NCI-H2171 (cell line): ENCODE results near the gene FAM114A2.

Source experiments
- DNase-seq: peaks from one replicate; lab custom pipeline; 2025; lab: John Stamatoyannopoulos, UW

The FAM114A2 gene

DNA sequence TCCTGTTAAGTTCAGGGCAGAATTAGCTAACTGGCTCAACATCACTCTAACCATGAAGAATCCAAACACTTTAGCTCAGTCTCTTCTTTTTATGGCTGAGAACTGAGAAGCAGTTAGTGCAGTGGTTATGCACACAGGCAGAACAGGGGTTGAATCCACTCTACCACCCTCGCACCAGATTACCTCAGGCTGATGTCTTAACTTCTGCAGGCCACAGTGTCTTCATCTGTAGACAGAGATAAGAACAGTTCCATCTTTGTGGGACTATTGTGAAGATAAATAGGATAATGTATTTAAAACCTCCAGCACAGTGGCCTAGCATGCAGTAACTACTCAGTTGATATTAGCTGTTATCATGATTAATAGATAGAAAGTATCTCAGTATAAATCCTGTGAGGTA lies 54.8 kb downstream of the FAM114A2 start:
- DNase-seq, result no peak

DNA sequence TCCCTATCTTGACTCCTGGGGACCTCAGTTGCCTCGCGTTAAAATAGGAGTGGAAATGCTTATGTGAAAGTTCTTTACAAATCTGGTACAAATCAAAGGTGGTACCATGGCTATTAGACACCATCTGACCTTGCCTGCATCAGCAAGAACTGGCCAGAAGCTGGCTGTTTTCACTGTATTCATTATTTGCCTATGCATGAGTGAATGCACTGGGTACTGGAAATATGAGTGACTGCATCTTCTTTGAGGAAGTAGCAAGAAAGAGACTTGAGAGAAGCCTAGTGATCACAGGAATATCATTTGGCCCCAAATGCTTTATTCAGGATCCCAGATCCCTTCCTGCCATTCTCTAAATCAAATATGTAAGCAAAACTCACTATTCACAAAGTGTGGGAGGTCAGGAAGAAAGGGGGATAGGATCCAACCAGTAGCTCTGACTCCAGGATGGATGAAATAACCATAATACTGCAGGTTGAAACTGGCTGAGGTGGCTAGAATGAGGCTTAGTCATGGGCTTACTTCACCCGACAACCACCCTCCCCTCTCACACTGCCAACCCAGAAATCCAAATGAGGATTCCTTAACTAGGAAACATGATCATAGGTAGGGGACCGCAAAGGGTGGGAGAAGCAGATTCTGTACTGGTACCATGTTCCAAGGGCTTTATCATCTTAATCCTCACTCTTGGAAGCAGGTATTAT lies 56.7 kb downstream of the FAM114A2 start:
- DNase-seq, result no peak

DNA sequence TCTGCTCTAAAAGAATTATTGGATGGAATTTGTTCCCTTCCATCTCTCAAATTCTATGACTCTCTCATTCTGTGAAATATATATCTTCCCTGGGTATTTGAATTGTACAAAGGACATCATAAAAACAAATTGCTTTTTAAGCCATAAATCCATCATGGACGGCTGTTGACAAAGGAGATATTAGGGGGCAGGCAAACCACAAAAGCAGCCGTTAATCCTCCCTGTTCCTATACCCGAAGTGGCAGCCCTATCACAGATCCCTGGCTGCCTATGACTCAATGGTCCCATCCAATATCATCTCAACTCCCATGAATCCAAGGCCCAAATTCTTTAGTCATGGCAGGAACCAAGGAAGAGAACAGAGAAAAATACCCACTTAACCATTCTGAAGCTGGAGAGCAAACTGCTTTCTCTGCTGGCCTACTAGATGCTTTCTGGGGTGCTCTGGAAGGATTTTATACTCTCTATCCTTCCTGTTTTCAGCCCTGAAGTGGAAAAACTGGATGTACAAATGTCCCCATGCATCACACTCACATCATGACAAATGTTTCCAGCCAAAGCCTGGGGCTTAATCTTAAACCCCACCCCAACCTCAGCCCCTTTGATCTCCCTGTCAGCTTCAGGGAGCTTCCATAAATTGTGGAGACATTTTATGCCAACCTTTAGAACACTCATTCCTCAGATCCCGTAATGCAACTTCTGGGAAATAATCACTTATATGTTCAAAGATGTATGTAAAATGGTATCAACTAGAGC lies 59.5 kb downstream of the FAM114A2 start:
- no peak for DNase-seq

DNA sequence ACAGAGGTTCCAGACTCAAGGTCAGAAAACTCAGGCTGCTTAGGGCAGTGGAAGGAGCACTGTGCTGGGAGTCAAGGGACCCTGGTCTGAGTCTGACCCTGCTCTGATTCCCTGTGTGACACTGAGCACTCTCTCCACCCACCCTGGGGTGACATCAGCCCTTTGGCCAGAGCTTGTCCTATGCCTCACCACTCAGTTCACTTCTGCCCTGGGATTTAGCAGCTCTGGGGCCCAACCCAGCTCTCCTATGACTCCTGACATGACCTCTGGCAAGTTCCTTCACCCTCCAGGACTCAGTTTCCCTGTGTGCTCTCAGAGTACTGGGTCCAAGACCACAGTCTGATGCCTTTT lies 63.9 kb downstream of the FAM114A2 start:
- DNase-seq, result no peak

DNA sequence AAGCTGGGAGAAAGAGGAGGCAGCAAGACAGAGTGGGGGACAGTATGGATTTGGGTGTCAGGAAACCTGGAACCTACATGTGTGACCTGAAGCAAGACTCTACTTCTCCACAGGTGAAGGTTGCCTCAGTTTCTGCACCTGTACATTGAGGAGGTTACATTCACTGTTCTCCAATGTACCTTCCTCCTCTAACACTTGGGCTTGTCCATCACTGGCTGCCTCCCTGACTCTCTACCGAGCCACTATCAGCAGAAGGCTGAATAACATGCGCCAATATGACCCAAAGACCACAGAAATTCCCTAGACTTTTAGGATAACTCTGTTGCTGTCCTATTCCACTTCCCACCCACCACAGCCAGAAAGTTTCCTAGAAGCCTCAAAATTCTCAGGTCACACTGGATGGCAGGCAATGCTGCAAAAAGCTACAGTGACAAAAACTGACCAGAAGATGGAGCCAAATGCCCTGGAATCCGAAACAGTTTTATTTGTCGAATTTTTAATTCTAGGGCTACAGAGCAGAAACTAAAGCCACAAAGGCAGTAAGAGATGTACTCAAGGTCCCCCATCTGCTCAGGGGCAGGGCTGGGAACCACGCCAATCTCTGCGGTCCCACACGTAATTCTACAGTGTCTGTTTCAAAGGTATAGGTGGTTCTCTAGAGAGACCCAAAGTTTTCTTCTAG lies 64.4 kb downstream of the FAM114A2 start:
- peak; percentile 12 for DNase-seq

DNA sequence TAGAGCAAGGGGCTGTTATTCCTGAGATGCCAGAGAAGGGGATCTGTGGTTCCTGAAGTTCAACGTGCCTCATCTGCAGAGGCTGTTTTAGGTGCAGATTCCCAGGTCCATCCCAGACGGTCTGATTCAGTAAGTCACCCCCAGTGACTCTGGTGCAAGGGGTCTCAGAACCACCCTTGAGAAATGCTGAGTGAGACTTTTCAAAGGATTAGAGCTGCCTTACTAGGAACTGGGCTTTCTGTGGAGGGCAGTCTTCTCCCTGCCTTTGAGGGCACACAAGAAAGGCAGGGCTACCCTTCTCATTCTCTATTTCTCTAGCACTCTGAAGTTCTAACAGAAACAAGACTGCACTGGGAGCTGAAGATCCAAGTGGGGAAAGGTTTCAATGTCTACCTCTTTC lies 66.5 kb downstream of the FAM114A2 start:
- no peak for DNase-seq

DNA sequence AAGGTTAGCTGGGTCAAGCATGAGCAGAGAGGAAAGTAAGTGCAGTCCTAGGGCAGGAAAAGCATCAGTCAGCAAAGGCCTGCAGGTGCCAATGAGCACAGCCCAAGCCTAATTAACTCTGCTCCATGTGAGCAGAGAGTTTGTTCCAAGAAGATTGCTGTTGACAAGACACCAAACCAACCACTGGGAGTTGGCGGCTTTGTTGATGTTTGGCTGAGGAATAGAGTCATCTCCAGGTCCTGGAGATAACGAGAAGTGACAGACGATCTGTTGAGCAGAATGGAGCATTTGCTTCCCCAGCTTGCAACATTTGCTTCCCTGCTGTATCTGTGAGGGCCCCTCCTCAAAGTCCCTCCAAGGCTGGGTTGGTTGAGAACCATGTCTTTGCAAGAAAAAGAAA lies 68.2 kb downstream of the FAM114A2 start:
- no peak for DNase-seq

DNA sequence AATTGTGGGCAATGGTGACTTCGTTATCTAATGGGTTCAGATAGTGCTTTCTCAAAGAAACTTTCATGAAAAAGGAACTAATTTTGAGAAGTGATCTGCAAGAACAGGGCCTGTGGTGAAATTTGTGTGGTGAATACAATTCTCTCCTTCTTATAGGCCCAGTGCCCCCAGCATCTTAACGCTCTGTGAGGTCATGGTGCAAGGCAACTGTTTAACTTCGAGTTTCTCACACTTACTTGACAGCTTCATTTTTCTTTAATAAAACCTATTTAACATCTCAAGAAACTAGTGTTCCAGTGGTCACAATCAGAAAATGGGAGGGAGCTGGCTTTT lies 69.2 kb downstream of the FAM114A2 start:
- no peak for DNase-seq

DNA sequence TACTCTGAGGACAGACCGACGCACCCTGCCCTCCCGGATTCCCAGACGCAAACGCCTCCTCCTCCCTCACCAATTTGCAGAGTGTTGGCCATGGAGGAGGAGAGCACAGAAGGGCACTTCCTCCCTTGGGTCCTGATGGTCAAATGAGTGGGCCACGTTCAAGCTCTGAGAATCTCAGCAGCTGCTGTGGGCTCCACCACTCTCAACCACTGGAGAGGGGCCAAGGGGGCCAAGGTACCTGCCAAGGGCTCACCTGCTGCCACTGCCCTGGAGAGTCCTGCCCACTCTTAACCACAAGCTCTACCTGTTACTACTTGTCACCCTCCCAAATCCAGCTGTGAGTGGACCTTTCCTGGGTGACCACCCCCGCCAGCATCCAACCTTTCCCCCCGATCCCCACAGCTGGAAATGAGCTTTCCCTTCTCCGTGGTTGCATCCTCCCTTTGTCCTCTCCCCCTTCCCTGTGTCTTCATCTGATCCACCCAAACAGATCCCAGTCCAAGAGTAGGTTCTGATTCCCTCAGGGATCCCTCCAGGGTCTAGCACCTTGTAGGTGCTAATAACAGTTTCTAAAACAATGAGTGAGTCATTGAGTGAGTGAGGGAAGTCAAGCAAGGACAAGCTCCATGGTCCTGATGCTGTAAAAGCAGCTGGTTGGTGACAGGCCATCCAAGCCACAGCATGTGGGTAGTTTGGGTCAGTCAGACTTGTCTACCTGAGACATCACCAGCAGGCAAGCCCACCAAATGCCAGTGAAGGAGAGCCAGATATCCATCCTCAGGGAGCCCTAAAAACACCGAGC lies 69.7 kb downstream of the FAM114A2 start:
- DNase-seq, result no peak

DNA sequence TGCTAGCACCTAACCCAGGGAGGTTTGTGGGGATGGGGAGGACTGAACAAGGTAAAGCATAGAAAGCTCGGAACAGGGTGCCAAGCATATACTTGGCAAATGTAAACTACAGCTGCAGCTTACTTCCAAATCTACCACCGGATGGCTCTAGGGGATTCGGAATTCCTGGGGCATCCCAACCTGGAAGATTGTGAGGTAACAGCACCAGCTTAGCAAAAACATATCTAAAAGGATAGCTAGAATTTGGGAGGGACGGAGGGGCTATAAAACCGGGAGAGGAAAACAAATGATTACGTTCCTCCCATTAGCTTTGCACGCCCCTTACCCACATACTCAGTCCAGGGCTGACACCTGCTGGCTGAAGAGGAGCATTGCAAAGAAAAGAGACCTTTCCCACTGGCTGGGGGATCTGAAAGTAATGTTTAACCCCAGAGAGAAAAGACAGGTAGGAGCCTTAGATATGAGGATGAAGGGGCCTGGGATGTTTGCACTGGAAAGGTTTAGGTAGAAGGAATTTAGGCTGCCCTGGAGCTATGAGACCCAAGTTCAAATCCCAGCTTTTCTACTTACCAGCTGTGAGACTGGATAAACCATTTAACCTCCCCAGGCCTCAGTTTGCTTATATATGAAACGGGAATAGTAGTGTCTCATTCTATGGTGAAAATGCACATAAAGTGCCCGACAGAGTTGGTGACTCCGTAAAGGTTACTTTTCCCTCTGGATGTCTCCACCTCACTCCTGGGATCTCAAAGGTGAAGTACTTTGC lies 73.6 kb downstream of the FAM114A2 start:
- peak; percentile 16 for DNase-seq

DNA sequence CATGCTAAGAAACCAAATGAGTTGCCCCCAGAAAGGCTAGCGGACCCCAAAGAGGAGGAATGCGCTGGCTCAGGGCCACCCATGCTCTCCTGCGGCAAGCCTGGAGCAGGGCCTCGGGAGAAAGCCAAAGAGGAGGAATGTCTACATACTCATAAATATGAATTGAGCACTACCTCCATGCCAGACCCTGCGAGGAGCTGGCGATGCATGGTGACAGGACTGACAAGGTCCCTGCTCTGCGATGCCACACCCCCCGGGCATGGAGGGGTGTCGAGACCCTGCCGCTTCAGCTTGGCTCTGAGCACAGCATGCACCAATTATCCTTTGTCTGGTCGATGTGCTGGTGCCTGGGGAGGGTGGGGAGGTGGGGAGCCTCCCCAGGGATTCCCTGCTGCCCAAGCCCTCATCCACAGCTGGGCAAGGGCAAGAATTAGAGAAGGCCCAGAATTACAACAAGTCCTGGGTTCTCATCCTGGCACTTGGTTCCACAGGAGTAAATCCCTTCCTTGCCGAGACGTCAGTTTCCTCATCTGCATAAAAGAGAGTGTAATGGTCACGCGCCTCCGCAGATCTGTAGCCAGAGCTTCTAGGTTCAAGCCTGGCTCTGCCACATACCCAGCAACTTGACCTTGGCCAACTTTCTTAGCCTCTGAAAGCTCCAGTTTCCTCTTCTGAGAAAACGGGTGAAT lies 74.4 kb downstream of the FAM114A2 start:
- no peak for DNase-seq

DNA sequence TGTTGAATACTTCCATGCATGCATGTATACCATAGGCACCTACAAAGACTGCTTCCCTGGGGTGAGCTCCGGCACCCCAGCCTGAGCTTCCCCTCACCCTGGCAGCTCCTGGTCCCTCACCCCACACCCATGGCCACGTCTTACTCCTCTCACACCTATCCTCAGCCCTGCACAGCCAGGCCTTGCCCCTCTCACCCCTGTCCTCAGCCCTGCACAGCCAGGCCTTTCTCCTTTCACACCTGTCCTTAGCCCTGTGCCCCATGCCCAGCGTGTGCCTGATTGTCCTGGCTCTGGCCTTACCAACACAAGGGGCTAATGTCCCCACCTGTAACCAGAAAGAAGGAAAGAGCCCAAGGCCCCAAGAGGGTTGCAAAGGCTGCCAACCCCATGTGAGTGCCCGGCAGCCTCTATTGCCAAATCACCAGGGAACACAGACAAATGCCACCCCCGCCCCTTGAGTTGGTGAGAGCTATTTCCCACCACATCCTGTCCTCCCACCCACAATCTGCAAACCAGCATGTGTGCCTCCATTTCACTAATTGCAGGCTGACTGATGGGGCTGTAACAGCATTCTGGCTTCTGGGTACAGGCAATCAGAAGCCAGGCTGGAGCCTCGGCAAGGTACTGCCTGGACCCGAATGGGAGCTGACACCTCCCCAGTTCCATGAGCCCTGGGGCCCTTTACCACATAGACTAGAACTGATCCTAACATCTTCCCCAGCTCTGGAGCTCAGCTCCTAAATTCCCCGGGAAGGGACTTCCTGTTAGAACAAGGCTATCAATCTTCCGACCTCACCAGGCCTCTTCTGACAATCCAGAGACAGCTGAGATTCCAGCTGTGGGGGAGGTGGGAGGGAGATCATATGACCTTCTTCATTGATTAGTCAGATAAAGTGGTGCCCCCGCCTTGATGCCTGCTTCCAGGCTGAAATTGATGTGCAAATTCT lies 78.2 kb downstream of the FAM114A2 start:
- DNase-seq, result no peak

DNA sequence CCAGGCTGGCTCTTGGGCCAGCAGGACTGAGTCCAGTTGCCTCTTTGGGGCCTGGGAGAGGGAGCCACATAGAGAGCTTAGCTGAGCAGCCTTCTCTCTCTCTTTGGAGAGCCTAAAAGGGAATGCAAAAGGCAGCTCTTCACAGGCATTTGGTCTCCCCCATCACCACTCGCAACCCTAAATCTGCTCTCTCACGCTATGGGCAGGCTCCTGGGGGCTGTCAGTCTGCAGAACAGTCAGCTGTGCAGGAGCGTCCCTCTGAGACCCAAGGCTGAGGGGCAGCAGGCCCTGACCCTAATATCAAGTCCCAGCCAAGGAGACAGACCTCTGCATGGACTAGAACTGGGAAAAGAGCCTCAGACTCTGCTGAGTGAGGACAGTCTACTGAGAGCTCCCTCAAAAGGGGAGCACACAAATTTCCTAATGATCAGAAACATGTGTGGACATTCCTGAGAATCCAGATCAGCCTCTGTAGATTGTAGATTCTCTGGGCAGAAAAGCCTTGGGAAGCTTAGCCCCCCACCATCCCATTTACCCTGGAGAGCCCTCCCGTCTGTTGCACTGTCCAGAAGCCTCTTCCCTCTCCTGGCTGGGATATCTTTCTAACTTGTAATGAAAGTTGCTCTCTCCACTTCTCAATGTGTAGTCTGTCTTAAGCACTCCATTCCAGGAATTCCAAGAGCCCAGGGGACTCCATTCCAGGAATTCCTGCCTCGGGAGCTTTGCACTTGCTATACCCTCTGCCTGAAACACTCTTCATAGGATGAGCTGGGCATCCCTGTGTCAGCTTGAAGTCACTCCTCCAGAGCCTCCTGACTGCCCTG lies 79.4 kb downstream of the FAM114A2 start:
- no peak for DNase-seq

DNA sequence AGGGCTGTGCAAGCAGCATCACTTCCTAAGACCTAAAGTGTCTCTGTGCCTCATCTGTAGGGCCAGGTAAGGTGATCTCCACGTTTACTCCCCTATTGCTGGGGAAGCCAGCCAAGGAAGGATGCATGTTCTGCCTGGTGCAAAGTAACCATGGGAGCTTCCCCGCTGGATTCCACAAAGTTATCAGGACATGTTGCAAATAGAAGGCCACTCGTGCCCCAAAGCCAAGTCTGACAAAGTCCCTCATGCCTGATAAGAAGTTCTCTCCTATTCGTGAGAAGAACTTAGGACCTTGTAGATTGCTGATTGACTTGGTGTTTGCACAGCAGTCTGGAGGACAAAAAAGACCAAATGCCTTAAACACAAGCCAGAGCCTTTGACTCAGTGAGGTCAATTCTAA lies 81.5 kb downstream of the FAM114A2 start:
- no peak for DNase-seq

DNA sequence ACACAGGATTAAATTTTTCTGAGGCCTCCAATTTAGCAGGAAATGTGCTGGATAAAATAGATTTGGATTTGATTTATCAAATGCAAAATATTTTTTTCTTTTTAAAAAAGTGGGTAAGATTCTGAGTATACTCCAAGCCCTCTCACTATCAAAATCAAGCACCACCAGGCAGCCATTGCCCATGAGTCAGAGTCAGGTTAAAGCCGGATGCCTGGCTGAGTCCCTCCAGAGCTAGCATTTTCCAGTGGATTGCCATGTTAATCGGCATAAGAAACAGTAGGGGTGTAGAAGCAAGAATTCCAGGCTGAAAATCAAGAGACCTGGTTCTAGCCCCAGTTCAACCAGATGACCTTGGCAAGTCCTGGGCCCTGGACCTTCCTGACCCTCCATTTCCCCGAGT lies 85.3 kb downstream of the FAM114A2 start:
- DNase-seq, result no peak

DNA sequence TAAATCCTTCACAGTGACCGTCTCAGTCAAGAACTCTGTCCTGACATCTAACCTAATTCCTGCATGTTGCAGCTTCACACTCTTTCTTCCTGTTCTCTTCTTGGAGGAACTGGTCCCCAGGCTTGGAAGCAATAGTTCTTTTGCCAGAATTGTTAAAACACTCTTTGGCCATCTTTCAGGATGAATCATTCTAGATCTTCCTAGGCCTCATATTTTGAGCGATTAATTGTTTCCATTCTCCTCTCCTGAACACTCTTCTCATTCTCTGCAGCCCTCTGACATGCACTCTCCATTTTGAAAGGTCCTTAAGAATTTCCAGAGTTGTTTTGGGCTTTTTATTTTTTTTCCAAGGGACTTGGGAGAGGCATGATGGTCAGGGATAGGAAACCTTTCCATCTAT lies 85.8 kb downstream of the FAM114A2 start:
- DNase-seq, result no peak

DNA sequence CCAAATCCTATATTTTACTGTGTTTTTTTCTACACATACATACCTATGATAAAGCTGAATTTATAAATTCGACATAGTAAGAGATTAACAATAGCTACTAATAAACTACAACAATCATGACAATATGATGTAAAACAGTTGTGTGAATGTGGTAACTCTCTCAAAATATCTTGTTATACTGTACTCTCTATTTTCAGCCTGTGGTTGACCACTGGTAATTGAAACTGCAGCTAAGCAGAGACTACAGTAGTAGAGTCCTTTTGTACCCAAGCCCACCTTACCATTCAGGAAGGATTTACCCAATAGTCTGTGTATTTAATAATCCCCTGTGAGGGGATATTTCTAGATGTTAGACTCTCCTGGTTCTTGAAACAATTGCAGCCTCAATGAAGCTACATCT lies 86.7 kb downstream of the FAM114A2 start:
- no peak for DNase-seq

DNA sequence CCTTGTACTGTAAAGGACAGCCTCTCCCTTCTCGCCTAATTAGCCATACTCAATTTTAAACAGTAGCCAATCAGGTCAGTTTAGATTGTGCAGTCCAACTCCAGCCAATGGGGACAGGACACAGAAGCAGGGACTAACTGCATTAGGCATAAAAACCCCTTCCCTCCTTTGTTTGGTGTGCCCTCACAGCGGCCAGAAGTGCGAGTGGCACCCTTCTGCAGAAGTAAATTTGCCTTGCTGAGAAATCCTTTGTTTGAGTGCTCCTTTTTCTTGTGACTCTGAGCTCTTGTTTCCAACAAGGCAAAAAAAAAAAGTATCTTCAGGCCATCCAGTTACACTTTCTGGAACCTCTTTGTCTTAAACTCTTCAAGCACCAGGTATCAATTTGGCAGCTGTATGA lies 97.4 kb downstream of the FAM114A2 start:
- DNase-seq, result no peak
